ENCODE results near the gene TSPAN9.

DNA sequence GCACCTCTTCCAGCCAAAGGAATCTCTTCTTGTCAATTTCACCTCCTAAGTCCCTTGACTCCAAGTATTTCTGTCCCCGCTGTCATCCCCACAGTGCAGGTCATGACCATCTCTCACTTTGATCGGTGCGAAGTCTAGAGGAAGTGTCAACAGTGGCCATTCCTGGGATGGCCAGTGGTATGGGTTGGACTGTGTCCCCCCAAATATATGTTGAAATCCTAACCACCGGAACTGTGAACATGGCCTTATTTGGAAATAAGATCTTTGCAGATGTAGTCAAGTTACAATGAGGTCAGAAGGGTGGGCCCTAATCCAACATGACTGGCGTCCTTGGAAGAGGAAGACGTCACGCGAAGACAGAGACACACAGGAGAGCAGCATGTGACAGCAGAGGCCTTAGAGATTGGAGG lies 257.9 kb downstream of the TSPAN9 start:
- TF ChIP-seq POLR2AphosphoS5 (IDR thresholded peaks at IDR 0.05; ENCODE audit: borderline replicate concordance, low read depth, low read length) (no peak), EZH2 (IDR thresholded peaks at IDR 0.05) (no peak), FOXP2 (optimal IDR thresholded peaks at IDR 0.05; ENCODE audit: control extremely low read depth, extremely low read length, insufficient read depth) (no peak)

Measured in SK-N-MC (cell line).